G401 (cell line): ENCODE results near the gene ZNF598. TPM values are rescaled to one million over a fixed set of nuclear protein-coding genes. Genes with fewer than 3 reads are reported as not detected.

Experiments used
- DNase-seq: peaks from one replicate; pipeline ENCODE4 v3.0.0-alpha.2; 2015; ENCODE audit warnings: low spot score
- in situ Hi-C: cut with HindIII; loops from 2 replicates; pipeline ENCODE4 v1.10.0; 2016; ENCODE audit warnings: low sequenced_read_pairs, mixed read lengths
- total RNA-seq: library from RNA; depleted of rRNA; stranded (reverse); fragments of >200 nt; shearing (Covaris generic); gene quantifications from 2 replicates; pipeline ENCODE4 v1.2.3, GENCODE V29; 2014; rRNA removed

The ZNF598 gene
- 58.0 and 72.1 TPM in 2 replicates for total RNA-seq

DNA sequence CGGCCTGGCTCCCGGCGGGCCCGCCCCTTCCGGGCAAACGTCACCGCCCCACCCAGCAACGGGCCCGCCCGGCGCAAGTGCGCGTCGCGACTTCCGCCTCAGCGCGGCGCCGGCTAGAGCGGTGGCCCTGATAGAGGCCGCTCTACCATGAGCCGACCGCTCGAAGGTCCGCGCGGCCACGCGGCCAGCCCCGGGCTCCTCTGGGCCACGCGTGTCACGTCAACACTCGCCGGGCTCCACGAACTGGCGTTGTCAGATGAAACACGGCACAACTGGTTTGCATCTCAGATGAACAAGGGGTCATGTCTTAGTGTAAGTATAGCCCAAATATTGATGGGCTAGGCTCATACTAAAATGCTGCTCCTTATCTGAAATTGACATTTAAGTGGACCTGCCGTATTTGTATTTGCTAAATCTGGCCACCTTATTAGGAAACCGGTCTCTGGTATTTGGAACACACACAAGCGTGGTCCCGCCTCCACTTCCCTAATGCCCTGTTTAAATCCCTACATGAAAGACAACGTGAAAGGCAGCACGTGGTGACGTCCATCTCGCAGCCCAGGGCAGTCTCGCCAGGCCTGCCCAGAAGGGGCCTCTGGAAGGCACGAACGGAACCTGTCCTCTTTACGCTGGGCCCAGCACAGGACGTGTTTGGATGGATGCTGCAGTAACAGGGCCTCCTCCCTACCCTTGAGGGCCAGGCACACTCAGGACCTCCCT is at the start of gene ZNF598:
ZNF598 (minus strand) TSS at position 31 of the 720 bp plus-strand sequence.
- in situ Hi-C loops, result no loop called here
- peak; percentile 87 for DNase-seq

DNA sequence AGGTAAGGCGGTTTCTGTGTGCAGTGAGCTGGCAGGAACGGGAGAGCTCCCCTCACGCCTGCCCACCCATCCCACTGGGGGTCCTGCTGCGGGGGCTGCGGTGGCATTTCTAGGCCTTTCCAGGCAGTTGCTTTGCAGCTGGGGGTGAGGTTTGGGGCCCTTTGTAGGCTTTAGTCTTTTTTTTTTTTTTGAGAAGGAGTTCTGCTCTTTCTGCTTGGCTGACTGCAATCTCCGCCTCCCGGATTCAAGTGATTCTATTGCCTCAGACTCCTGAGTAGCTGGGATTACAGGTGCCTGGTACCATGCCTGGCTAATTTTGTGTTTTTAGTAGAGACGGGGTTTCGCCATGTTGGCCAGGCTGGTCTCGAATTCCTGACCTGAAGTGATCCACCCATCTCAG is 49.3 kb upstream of the ZNF598 start:
- in situ Hi-C loops, result no loop called here

DNA sequence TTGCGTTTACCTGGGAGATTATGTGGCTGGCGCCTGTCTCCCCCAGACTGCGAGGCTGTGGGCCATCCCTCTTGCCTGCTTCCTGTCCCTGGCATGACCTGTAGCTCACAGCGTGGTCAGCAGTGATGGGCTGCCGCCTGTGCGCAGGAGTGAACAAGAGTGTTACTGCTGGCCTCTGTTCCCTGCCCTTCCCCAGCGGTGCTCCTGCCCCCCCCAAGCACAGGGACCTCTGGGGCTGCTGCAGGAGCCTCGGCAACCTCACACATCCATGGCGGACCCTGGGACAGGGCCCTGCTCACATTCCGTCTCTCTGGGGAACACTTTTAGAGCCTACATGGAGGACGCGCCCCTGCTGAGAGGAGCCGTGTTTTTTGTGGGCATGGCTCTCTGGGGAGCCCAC is 48.8 kb upstream of the ZNF598 start:
- in situ Hi-C loops, result no loop called here
- DNase-seq, result no peak

More for the DNA sequence above, 49.3 kb upstream of the ZNF598 start:
- no peak for DNase-seq

- in situ Hi-C loops, result no loop called here
- no peak for DNase-seq
Measured at GRCh38 chr16:2057438-2057837, 47.8 kb upstream of the ZNF598 start.

GRCh38 chr16:2056681-2057407 is 47.2 kb upstream of the ZNF598 start:
- in situ Hi-C loops, result no loop called here
- DNase-seq, result no peak

DNA sequence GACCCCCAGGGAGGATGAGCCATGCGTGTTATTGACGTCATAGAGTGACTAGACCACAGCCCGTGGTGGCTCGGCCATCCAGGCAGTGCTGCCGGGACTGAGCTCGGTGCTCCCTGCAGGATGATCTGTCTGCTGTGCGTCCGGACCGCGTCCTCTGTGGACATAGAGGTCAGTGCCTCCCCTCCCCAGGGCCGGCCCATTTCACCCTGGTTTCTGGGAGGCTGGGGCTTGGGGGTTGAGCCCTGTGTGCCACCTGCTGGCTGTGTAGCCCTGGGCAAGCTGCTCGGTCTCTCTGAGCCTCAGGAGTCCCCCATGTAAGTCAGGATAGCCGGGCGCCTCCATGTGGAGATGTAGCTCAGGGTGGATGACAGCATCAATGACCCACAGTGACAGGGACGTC is 46.5 kb upstream of the ZNF598 start:
- in situ Hi-C loops, result no loop called here
- no peak for DNase-seq

GRCh38 chr16:2054543-2055245 is 45.1 kb upstream of the ZNF598 start:
- DNase-seq, result no peak
- in situ Hi-C loops, result no loop called here

DNA sequence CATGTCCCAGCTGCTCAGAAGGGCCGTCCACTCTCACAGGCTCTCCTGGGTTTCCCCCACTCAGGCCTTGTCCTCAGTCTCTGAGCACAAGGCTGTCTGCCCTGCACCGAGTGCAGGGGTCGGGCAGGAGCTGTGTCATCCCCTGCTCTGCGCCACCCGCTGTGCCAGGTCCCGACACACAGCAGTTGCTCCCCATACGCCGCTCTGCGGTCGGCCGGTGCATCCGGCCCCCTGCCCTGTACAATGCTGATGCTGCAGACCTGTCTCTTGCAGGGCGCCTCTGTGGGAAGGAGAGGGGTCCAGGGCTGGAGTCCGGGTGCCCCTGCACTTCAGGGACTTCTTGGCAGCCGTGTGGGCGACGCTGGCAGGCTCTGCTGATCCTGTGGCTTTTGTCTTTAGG is 44.3 kb upstream of the ZNF598 start:
- DNase-seq, result no peak
- in situ Hi-C loops, result no loop called here

GRCh38 chr16:2053211-2053610 is 43.6 kb upstream of the ZNF598 start:
- DNase-seq, result no peak
- in situ Hi-C loops, result no loop called here

DNA sequence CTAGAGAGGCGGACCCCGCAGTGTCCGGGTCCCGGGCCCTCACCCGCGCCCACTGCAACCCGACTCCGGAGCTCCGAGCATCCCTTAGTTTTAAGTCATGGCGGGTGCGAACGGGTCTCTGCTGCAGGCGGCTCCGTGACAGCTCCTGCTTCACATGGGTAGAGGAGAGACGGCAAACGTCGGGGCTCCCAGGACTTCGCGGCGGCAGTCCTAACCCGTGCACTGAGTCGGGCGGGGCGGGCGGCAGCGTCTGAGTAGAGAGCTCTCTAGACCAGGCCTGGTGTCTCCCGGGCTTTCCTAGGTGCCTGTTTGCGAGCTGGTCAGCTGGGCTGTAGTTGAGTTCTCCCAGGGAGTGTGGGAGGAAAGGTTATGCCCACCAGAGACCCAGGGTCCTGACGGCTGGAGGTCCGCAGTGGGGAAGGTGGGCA is 38.5 kb upstream of the ZNF598 start:
- in situ Hi-C loops, result no loop called here

DNA sequence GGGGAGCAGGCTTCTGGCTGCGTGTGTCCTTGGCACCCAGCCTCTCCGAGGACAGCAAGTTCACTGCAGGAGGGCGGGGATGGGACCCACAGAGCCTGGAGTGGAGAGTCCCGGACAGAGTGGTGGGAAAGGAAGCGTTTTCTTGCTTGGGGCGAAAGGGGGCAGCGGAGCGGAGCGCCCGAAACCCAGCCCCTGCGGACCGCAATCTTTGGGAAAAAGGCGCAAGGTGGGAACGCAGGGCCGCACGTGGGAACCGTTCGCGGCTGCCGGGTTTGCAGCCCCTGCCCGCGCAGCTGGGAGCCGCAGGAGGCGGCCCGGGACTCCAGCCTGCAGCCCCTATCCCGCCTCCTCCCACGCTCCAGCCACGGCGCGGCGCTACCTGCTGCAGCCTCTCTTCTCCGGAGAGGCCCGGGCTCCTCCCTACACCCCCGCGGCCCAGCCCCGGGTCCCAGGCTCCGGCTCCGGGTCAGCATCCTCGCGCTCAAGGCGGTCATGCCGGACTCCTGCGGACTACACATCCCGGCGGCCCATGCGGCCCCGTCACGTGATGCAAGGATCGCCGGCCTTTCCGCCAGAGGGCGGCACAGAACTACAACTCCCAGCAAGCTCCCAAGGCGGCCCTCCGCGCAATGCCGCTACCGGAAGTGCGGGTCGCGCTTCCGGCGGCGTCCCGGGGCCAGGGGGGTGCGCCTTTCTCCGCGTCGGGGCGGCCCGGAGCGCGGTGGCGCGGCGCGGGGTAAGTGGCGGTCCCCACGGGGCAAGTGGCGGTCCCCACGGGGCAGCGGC is 37.9 kb upstream of the ZNF598 start, which contains the start of the genes NTHL1 and TSC2:
NTHL1 (minus strand) TSS at position 505 of the 786 bp plus-strand sequence; CDS start at position 494, 11 bp downstream.
TSC2 (plus strand) TSS at position 656 of the 786 bp plus-strand sequence. CDS start 631 bp downstream, outside the sequence.
- in situ Hi-C loops, result no loop called here
- DNase-seq, result peak; percentile 95

More for the DNA sequence above, 38.5 kb upstream of the ZNF598 start:
- DNase-seq, result no peak

DNA sequence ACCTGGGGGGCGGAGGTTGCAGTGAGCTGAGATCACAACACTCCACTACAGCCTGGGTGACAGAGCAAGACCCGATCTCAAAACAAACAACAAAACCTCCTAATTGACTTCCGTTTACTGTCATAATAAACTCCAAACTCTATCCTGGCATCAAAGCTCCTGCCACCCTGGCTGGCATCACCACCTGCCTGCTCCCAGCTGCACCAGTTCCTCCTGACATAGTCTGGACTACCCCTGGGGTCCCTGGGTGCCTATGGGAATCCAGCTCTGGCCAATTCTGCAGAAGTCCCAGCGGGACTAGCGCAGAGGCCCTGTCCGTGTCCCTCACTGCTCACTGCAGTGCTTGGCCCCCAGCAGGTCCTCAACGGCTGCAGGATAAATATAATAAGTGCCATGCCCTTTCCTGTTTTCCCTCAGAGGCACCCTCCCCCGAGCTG is 37.3 kb upstream of the ZNF598 start:
- no peak for DNase-seq
- in situ Hi-C loops, result no loop called here

DNA sequence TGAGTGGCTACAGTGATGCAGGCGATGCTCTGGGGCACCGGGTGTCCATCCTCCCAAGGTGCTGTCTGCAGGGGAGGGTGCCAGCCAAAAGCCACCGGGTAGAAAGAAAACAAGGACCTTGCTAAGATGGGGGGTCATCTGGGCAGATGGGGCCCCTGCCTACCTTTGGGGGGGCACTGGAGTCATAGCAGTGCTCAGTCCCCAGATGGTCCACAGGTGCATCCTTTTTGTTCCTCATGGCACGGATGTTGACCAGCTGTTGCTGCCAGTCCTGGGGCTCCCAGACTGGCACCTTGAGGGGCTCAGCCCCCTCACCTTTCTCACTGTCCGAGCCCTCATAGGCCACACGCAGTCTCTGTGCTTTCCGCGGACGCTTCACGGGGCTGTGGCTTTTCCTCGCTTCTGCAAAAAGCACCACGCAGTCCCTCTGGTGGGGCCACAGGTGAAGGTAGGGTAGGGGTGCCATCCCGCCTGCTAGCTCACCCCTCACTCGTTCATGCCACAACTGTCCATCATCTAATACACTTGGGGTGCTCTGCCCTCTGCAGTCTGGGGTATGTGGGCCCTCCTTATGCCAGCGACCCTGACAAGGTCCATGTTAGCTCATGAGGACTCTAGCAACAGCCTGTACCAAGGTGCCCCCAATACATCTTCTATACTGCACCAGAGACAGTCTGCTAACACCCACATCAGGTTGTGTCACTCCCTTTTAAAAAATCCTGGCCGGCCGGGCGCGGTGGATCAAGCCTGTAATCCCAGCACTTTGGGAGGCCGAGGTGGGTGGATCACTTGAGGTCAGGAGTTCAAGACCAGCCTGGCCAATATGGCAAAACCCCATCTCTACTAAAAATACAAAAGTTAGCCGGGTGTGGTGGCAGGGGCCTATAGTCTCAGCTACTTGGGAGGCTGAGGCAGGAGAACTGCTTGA is 36.6 kb upstream of the ZNF598 start:
- in situ Hi-C loops, result no loop called here

DNA sequence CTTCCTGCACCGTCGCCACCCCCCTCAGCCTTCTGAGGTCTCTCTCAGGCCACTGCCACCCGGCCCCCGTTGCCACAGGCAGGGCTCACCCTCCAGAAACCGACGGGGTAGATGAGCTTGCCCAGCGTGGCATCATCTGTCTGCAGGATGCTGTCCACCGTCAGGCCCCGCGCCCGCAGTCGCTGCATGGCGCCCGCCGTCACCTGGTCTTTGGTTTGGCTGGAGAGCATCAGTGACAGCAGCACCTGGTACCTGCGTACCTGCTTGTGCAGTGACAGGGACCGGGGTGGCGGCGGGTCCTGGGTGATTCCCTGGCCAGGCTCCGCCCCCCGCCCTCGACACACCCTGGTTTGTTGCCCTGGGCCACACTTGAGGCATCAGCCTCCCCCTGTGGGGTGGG is 34.9 kb upstream of the ZNF598 start:
- no peak for DNase-seq
- in situ Hi-C loops, result no loop called here

More for the DNA sequence above, 36.6 kb upstream of the ZNF598 start:
- DNase-seq, result no peak

- in situ Hi-C loops, result no loop called here
Measured at GRCh38 chr16:2043667-2044451, 34.2 kb upstream of the ZNF598 start.

GRCh38 chr16:2042986-2043666 is 33.5 kb upstream of the ZNF598 start:
- no peak for DNase-seq
- in situ Hi-C loops, result no loop called here

More at GRCh38 chr16:2043667-2044451, 34.2 kb upstream of the ZNF598 start:
- DNase-seq, result peak; percentile 47
